GM18868 (cell line): ENCODE results near the gene APBB1IP.

Experiments
- ATAC-seq: cut with Tn5 transposase; IDR thresholded peaks from one replicate; pipeline ENCODE4 v1.9.1; 2021; ENCODE audit warnings: mild to moderate bottlenecking, moderate library complexity; ENCODE audit not compliant: unreplicated experiment

APBB1IP gene

GRCh38 chr10:26505491-26505890, 67.3 kb downstream of the APBB1IP start:
- ATAC-seq: no peak

- ATAC-seq: no peak
Observed at GRCh38 chr10:26506736-26507135, 68.6 kb downstream of the APBB1IP start.

GRCh38 chr10:26507441-26507840, 69.3 kb downstream of the APBB1IP start:
- ATAC-seq: no peak

GRCh38 chr10:26508016-26508415, 69.9 kb downstream of the APBB1IP start:
- no peak for ATAC-seq

GRCh38 chr10:26509307-26509706, 71.2 kb downstream of the APBB1IP start:
- ATAC-seq: no peak

GRCh38 chr10:26513101-26513500, 75.0 kb downstream of the APBB1IP start:
- no peak for ATAC-seq

- no peak for ATAC-seq
Observed at GRCh38 chr10:26516540-26517101, 78.5 kb downstream of the APBB1IP start.

GRCh38 chr10:26517141-26517867, 79.2 kb downstream of the APBB1IP start:
- ATAC-seq: peak; percentile 55

GRCh38 chr10:26519803-26520202, 81.7 kb downstream of the APBB1IP start:
- no peak for ATAC-seq

GRCh38 chr10:26520575-26520974, 82.4 kb downstream of the APBB1IP start:
- no peak for ATAC-seq

GRCh38 chr10:26524161-26524896, 86.2 kb downstream of the APBB1IP start:
- ATAC-seq: no peak

GRCh38 chr10:26525586-26525985, 87.4 kb downstream of the APBB1IP start:
- no peak for ATAC-seq

- no peak for ATAC-seq
Observed at GRCh38 chr10:26527018-26527417, 88.9 kb downstream of the APBB1IP start.

- no peak for ATAC-seq
Observed at GRCh38 chr10:26528048-26528447, 89.9 kb downstream of the APBB1IP start.

GRCh38 chr10:26528715-26529393, 90.7 kb downstream of the APBB1IP start:
- peak; percentile 88 for ATAC-seq

- no peak for ATAC-seq
Observed at GRCh38 chr10:26534384-26534783, 96.2 kb downstream of the APBB1IP start.

- ATAC-seq: peak; percentile 60
Observed at GRCh38 chr10:26540601-26541000, 102.5 kb downstream of the APBB1IP start.

GRCh38 chr10:26543567-26544306, 105.6 kb downstream of the APBB1IP start:
- ATAC-seq: peak; percentile 74

GRCh38 chr10:26544932-26545331, 106.8 kb downstream of the APBB1IP start:
- no peak for ATAC-seq

GRCh38 chr10:26550774-26551526, 112.8 kb downstream of the APBB1IP start:
- ATAC-seq: no peak
